ENCODE measurements around the gene L2HGDH. TPM values are rescaled to one million over a fixed set of nuclear protein-coding genes. Genes with fewer than 3 reads are reported as not detected.

Gene L2HGDH
- total RNA-seq, 1 donor from 2014 or later, result 7.6 TPM

DNA sequence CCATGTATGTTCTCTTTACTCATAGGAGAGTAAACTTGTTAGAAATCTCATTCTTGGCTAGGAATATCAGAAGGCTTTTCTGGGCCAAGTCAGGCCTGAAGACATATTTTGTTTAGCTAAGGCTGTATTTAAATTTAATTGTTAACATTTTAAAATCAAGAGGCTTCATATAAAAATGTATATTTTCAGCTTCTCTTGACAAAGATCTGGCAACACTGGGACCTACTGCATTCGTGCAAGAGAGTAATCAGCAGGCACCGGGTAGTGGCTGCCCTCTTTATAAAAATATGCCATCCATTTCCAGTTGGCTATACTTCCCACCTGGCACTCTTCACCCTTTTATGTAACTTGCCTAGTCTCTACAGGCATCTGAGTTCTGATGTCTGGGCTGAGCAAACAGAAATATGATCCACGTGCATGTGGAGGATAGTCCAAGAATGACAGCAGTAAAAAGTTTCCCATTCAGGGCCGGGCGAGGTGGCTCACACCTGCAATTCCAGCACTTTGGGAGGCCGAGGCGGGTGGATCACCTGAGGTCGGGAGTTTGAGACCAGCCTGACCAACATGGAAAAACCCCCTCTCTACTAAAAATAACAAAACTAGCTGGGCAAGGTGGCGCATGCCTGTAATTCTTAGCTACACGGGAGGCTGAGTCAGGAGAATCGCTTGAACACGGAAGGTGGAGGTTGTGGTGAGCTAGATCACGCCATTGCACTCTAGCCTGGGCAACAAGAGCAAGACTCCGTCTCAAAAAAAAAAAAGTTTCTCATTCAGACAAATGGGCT is 78.7 kb downstream of the L2HGDH start:
- Mint-ChIP-seq H3K9me3 (ENCODE audit: unreplicated experiment) (no peaks in the 10 kb centered on the region), H3K4me1 (ENCODE audit: unreplicated experiment) (peaks cover 19% of the 10 kb centered on the region), H3K36me3 (ENCODE audit: low read depth, unreplicated experiment) (peaks cover 6% of the 10 kb centered on the region), H3K27ac (ENCODE audit: unreplicated experiment) (no peak overlapping the region), H3K27me3 (ENCODE audit: unreplicated experiment) (peaks cover 4% of the 10 kb centered on the region), H3K4me3 (ENCODE audit: unreplicated experiment) (no peak overlapping the region)
- no peak for DNase-seq (ENCODE audit: low spot score)
- TF ChIP-seq, protein P1, sequence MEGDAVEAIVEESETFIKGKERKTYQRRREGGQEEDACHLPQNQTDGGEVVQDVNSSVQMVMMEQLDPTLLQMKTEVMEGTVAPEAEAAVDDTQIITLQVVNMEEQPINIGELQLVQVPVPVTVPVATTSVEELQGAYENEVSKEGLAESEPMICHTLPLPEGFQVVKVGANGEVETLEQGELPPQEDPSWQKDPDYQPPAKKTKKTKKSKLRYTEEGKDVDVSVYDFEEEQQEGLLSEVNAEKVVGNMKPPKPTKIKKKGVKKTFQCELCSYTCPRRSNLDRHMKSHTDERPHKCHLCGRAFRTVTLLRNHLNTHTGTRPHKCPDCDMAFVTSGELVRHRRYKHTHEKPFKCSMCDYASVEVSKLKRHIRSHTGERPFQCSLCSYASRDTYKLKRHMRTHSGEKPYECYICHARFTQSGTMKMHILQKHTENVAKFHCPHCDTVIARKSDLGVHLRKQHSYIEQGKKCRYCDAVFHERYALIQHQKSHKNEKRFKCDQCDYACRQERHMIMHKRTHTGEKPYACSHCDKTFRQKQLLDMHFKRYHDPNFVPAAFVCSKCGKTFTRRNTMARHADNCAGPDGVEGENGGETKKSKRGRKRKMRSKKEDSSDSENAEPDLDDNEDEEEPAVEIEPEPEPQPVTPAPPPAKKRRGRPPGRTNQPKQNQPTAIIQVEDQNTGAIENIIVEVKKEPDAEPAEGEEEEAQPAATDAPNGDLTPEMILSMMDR (IDR thresholded peaks at IDR 0.05; ENCODE audit: unreplicated experiment), result no peak

DNA sequence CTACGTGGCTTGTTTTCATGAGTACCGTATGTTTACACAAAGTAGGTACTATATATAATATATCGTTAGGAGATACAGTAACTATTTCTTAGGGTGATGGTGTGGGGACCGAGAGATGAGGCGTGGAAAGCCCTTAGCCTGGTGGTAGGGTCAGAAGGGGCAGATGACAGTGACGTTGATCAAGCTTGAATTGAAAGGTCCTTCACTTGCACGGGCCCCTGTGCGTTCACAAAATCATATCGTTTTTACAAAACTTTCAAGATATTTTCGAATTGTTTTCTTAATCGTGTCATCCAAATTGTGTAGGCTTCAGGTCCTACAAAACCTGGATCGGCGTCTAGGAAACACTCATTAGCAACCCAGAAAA is 79.8 kb downstream of the L2HGDH start:
- TF ChIP-seq, protein P1 (IDR thresholded peaks at IDR 0.05; ENCODE audit: unreplicated experiment), result no peak
- H3K27ac Mint-ChIP-seq (ENCODE audit: unreplicated experiment), result peak overlapping the region; percentile 84
- peaks cover 4% of the 10 kb centered on the region for H3K27me3 Mint-ChIP-seq (ENCODE audit: unreplicated experiment)
- DNase-seq (ENCODE audit: low spot score), result no peak
- no peaks in the 10 kb centered on the region for H3K9me3 Mint-ChIP-seq (ENCODE audit: unreplicated experiment)
- peak overlapping the region; percentile 93 for H3K4me3 Mint-ChIP-seq (ENCODE audit: unreplicated experiment)
- peaks cover 6% of the 10 kb centered on the region for H3K36me3 Mint-ChIP-seq (ENCODE audit: low read depth, unreplicated experiment)
- peaks cover 19% of the 10 kb centered on the region for H3K4me1 Mint-ChIP-seq (ENCODE audit: unreplicated experiment)

DNA sequence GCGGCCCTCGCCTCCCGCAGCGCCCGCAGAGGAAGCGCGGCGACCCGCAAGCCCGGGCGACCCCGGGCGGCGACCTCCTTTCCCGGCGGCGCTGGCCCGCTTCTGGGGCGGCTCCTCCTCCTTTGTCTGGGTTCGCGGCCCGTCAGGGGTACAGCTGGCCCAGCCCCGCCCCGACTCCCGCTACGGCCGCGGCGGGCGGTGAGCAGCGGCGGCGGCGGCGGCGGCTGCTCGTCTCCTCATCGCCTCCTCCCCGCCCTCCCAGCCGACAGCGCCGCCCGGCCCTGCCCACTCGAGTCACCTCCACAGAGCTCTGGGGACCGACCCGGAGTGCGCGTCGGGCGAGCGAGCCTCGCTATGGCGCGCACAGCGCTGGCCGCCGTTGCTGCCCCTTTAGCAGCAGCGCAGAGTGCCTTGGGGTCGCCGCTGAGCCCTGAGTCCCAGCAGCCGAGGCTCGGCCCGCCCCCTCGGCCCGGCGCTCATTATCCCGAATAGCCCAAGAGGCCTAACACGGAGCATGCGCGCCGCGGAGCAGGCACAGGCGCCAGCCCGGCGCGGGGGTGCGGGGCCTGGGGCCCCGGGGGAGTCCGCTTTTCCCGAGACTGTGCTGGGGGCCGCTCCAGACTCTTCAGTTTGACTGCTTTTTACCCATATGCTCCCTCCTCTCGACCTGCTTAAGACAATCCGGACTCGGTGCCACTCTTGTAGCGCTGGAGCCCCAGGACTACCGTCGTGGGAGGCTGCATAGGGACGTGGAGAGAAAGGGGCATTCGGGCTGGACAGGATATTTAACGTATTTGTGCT is 80.4 kb downstream of the L2HGDH start, which contains the start of gene SOS2:
Gene SOS2 (minus strand): TSS at position 104 of the 801 bp plus-strand sequence. CDS start 295 bp downstream, outside the sequence.
- Mint-ChIP-seq H3K36me3 (ENCODE audit: low read depth, unreplicated experiment) (peaks cover 6% of the 10 kb centered on the region), H3K9me3 (ENCODE audit: unreplicated experiment) (no peaks in the 10 kb centered on the region), H3K27ac (ENCODE audit: unreplicated experiment) (peak within 1 kb of the TSS; percentile 93), H3K27me3 (ENCODE audit: unreplicated experiment) (peaks cover 4% of the 10 kb centered on the region), H3K4me1 (ENCODE audit: unreplicated experiment) (peaks cover 19% of the 10 kb centered on the region), H3K4me3 (ENCODE audit: unreplicated experiment) (peak within 1 kb of the TSS; percentile 97)
- TF ChIP-seq, protein P1 (IDR thresholded peaks at IDR 0.05; ENCODE audit: unreplicated experiment), result no peak
- DNase-seq (ENCODE audit: low spot score), result peak; percentile 84

DNA sequence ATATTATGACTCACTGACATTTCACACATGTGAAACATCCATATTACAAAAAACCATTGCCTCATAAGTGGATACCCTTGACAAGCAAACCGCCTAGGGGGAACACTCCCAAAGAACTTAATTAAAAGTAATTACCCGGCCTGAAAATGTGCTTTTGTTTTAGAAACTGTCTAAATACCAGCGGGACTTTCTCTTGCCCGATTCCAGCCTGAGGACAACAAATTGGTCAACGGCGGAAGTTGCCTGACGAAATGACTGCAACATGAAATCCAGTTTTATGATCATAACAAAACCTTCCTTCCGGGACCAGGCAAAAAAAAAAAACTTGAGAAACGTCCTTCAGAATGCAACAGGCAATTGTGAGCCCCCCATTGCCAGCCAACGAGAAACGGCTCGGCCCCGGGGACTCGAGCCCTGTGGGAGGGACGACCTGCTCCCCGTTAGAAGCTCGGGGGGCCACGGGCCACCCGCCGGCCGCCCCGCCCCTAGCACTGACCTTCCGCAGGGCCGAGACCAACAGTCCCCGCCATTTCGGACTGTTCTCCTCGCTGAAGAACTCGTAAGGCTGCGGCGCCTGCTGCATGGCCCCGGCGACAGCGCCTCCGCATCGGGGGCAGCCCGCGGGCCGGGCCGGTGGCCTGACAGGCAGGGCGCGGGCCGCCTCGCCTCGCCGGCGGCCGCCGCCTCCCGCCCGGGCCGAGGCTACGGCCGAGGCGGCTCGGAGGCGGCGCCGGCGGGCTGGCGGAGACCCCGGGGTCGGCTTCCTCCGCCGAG is 81.1 kb downstream of the L2HGDH start:
- H3K27ac Mint-ChIP-seq (ENCODE audit: unreplicated experiment), result peak overlapping the region; percentile 93
- no peaks in the 10 kb centered on the region for H3K9me3 Mint-ChIP-seq (ENCODE audit: unreplicated experiment)
- H3K4me1 Mint-ChIP-seq (ENCODE audit: unreplicated experiment), result peaks cover 25% of the 10 kb centered on the region
- peaks cover 4% of the 10 kb centered on the region for H3K27me3 Mint-ChIP-seq (ENCODE audit: unreplicated experiment)
- DNase-seq (ENCODE audit: low spot score), result peak; percentile 51
- TF ChIP-seq, protein P1 (IDR thresholded peaks at IDR 0.05; ENCODE audit: unreplicated experiment), result no peak
- H3K4me3 Mint-ChIP-seq (ENCODE audit: unreplicated experiment), result peak overlapping the region; percentile 97
- peaks cover 6% of the 10 kb centered on the region for H3K36me3 Mint-ChIP-seq (ENCODE audit: low read depth, unreplicated experiment)

Data from endothelial cell (in vitro differentiated cells).